Islet precursor cell (in vitro differentiated cells): ENCODE data around the gene DPH7.
"Not testable (repeated sequence)": the region's sequence is repeated elsewhere in the genome, so short reads cannot be mapped to it uniquely, and the experiment has no call there.

Experiments
- DNase-seq: peaks from one replicate; pipeline ENCODE4 v3.0.0-alpha.2; 2018

The DPH7 gene

GRCh38 chr9:137516144-137516917, 62.4 kb downstream of the DPH7 start:
- DNase-seq: peak; percentile 63

GRCh38 chr9:137515338-137515724, 63.4 kb downstream of the DPH7 start:
- DNase-seq: no peak

- no peak for DNase-seq
Measured at GRCh38 chr9:137514691-137515337, 63.9 kb downstream of the DPH7 start.

GRCh38 chr9:137513801-137514570, 64.7 kb downstream of the DPH7 start:
- DNase-seq: not testable (repeated sequence)

- DNase-seq: not testable (repeated sequence)
Measured at GRCh38 chr9:137513136-137513535, 65.6 kb downstream of the DPH7 start.

- DNase-seq: no peak
Measured at GRCh38 chr9:137511758-137512463, 66.8 kb downstream of the DPH7 start.

- DNase-seq: not testable (repeated sequence)
Measured at GRCh38 chr9:137511126-137511525, 67.6 kb downstream of the DPH7 start.

GRCh38 chr9:137509198-137509597, 69.5 kb downstream of the DPH7 start:
- DNase-seq: no peak

- no peak for DNase-seq
Measured at GRCh38 chr9:137506702-137507171, 72.0 kb downstream of the DPH7 start.

GRCh38 chr9:137506274-137506673, 72.5 kb downstream of the DPH7 start:
- no peak for DNase-seq

- no peak for DNase-seq
Measured at GRCh38 chr9:137505421-137506140, 73.1 kb downstream of the DPH7 start.
